ENCODE results near the gene CRABP2.

Gene CRABP2

DNA sequence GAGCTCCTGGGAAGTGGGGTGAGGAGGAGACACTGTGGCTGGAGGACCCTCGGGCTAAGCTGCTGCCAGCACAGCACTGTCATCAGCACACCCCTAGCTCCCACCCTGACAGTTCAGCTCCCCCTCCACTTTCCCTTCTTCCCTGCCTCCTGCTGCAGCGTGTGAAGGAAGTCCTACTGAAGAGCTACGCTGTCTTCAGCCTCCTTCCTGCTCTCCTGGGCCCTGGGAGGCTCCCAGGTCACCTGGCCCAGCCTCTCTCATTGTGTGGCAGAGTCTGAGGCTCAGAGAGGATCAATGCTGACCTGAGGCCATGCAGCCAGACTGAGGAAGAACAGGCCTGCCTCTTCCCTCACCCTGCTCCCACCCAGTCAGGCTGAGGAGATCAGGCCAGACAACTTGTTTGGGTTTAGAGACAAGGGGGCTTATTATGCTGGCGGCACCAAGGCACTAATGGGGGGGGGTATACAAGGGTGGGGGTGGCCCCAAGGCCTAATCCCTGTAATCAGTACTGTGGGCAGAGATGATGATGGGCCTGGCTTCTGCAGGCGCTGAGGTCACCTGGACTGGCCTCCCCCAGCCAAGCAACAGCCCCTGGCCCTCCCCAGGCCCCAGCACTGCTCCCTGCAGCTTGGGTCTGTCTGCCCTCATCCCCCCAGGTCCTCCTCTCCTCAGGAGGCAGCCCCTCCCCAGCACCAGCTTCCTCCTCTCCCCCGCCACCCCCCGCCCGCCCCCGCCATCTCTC, 37.2 kb downstream of the CRABP2 start:
- no peak for DNase-seq

GRCh38 chr1:156667610-156667967, 37.8 kb downstream of the CRABP2 start:
- DNase-seq, result no peak

DNA sequence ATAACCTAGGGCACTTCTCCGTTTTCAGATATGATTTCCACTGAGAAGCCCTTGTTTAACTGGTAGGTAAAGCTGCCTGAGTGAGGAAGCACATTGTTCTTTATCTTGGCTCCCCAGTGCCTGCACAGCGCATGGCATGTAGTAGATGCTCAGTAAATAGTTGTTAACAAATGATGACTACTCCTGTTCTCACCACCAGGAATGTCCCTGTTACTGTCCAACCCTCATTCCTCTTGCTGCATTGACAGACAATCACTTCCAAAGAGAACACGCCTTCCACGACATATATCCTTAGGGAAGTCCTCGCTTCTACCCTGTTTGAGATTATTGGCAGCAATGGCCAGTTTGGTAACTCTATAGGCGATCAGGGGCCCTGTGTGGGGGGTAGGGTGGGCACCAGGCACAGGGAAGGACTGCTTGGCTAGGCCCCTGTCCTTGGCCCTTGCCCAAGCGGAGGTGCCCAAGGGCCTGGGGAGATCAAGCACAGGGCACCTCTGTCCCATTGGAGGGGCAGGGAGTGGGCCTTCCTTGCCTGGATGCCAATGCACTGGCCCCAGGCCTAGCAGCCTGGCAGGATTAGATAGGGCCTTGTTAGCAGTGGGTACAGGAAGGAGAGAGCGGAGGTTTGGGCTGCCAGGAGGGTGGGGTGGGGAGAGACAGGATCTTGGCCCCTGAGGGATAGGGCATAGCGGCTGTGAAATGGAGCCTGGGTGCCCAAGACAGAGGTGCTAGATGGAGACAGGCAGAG, 38.3 kb downstream of the CRABP2 start:
- DNase-seq, result no peak

GRCh38 chr1:156665539-156665938, 39.8 kb downstream of the CRABP2 start:
- no peak for DNase-seq

DNA sequence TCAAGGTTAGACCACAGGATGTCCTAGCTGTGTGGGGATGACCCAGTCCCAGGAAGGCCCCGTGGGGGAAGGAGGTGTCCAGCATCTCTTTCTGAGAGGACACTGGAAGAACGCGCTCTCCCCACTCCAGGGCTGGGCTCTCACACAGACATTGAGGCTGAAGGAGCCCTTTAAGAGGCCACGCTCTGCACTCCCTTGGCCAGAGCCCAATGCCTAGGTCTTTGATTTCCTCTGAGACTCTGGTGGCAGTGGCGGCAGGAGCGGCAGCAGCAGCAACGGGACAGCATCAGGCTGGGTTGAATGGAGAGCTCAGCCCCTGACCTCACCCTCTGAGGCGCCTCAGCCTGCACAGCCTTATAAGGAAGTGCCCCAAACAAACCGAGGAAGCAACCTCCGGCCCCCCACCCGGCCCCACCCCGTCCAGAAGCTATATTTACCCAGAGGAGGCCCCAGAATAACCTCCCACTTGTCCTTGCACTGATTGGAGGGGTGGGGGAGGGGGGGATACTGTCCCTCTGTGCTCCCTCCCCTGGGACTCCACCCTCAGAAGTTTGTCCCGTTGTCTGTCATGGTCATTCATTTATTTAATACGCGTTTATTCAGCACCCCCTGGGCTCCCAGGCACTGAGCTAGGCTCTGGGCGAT, 40.5 kb downstream of the CRABP2 start:
- no peak for DNase-seq

- no peak for DNase-seq
Observed at GRCh38 chr1:156664046-156664766, 41.2 kb downstream of the CRABP2 start.

DNA sequence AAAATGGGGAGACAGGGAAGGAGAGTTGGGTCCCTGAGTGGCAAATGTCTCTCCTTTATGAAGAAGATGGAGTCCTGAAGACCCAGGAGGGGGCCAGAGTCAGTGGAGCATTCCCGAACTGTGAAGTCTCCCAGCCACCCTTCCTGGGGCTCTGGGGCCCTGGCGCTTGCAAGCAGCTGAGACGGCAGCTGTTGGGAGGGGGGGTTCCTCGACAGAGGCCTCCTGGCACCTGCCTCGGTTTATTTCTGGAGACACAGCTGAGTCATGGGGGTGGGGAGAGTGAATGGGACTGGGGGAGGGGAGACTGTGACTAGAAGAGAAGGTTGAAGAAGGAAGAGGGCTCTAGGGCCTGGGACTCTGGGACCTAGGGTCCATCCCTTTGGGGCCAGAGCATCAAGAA, 42.2 kb downstream of the CRABP2 start:
- no peak for DNase-seq

DNA sequence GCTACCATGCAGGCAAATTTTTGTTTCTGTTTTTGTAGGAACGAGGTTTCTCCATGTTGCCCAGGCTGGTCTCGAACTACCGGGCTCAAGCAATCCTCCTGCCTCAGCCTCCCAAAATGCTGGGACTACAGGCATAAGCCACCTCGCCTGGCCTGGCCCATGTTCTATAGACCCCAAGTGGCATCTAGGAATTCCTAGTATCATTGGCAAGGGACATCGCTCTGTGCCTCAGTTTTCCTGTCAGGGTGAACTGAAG, 42.7 kb downstream of the CRABP2 start:
- DNase-seq, result no peak

- no peak for DNase-seq
Observed at GRCh38 chr1:156662005-156662799, 43.2 kb downstream of the CRABP2 start.

GRCh38 chr1:156660752-156661112, 44.7 kb downstream of the CRABP2 start:
- DNase-seq, result no peak

DNA sequence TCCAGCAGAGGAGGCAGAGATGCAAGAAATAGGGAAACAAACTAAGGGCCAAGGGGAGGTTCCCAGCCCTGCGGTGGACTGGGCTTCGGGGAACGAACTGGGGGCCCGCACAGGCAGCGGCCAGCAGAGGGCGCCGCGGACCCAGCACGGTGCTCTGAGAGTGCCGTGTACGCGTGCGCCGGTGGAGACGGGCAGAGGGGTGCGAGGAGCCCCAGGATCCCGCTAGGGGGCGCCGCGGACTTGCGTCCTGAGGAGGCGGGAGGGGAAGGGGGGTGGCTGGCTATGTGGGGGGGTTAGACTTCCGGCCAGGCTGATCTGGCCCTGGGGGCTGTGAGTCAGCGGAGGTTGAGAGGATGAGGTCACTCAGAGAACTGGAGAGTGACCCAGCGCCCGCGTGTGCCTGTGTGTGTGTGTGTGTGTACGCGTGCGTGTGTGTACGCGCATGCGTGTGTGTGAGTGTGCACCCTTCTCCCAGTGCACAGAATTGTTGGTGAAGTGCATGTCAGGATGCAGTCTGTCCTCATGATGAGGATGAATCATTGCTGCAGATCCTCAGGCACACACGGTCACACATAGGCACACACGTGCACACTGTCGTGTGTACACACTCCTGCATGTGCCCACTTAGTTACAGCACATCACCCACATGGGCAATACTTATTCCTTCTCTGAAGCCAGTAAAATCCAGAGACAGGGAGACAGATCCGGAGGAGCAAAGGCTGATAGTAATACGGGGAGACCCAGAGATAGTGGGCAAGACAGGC, 45.2 kb downstream of the CRABP2 start:
- DNase-seq, result peak; percentile 97

GRCh38 chr1:156659661-156659987, 45.8 kb downstream of the CRABP2 start:
- DNase-seq, result no peak

GRCh38 chr1:156658945-156659574, 46.3 kb downstream of the CRABP2 start:
- no peak for DNase-seq

DNA sequence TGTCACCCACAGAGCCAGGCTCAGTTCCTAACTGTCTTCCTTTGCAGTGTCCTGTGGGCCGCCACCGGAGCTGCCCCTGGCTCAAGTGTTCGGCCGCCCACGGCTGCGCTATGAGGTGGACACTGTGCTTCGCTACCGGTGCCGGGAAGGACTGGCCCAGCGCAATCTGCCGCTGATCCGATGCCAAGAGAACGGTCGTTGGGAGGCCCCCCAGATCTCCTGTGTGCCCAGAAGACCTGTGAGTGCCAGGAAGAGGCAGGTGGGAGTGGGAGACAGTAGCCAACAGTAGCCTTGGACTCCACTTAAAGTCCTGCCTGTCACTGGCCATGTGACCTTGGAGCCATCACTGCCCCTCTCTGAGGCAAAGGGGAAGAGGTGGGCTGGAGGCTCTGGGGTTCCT, 46.9 kb downstream of the CRABP2 start:
- no peak for DNase-seq

GRCh38 chr1:156657741-156658319, 47.6 kb downstream of the CRABP2 start:
- no peak for DNase-seq

GRCh38 chr1:156656806-156657740, 48.3 kb downstream of the CRABP2 start:
- DNase-seq, result peak; percentile 81

DNA sequence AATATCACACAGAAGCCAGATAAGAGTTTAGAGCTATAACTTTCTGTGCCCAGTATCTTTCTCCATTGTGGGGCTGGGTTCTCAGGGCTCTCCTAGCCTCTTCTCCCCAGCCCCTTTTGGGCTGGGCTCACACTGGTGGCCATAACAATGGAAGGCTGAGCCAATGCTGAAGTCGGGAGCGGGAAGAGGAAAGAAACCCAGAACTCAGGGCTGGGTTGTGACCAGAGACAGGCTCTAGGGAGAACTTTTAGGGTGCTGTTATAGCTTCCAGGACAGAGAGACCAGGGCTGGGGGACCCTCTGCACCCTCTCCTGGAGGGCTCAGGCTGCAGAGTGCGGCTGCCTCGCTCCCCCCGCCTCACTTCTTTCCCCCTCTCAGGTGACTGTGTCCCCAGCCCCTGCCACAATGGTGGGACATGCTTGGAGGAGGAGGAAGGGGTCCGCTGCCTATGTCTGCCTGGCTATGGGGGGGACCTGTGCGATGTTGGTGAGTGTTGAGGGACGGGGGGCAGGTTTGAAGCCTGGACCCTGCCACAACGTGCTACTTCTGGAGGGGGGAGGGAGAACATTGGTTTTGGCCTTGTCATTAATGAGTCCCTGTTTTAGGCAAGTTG, 49.4 kb downstream of the CRABP2 start:
- no peak for DNase-seq

GRCh38 chr1:156655151-156655903, 50.1 kb downstream of the CRABP2 start:
- no peak for DNase-seq

GRCh38 chr1:156654700-156655099, 50.7 kb downstream of the CRABP2 start:
- no peak for DNase-seq

Data from activated CD4-positive, alpha-beta T cell treated with anti-CD3 and anti-CD28 coated beads, Interleukin-2, Interleukin-6, amounts not matched to agents 100 ng/mL and 50 ng/mL, durations not matched to agents 16 hours and 8 hours (primary cell).